Mesothelial cell of epicardium (in vitro differentiated cells): ENCODE measurements around the gene DPH3. TPM values are rescaled to one million over a fixed set of nuclear protein-coding genes. Genes with fewer than 3 reads are reported as not detected.

Source experiments
- DNase-seq, 2 experiments: peaks; one replicate each; pipeline ENCODE4 v3.0.0; 2021; ENCODE audit warnings: low spot score in 2 of 2; ENCODE audit not compliant: unreplicated experiment in 2 of 2
- H3K27ac Mint-ChIP-seq: 2 replicates; pipeline ENCODE4 v1.8.0; 2021; ENCODE audit warnings: mixed read lengths
- H3K27me3 Mint-ChIP-seq: 2 replicates; pipeline ENCODE4 v1.8.0; 2021; ENCODE audit warnings: low read depth, mixed read lengths
- H3K36me3 Mint-ChIP-seq: 2 replicates; pipeline ENCODE4 v1.8.0; 2021; ENCODE audit warnings: mixed read lengths
- H3K4me1 Mint-ChIP-seq: 2 replicates; pipeline ENCODE4 v1.8.0; 2021; ENCODE audit warnings: mixed read lengths
- H3K4me3 Mint-ChIP-seq: 2 replicates; pipeline ENCODE4 v1.8.0; 2021; ENCODE audit warnings: mild to moderate bottlenecking, moderate library complexity, mixed read lengths
- H3K9me3 Mint-ChIP-seq: 2 replicates; pipeline ENCODE4 v1.8.0; 2021; ENCODE audit warnings: mixed read lengths
- CTCF ChIP-seq: fragments of 200-600 bp; sonication (generic); IDR thresholded peaks from one replicate; pipeline ENCODE4 v1.5.0; 2021; ENCODE audit warnings: antibody characterized with exemption; ENCODE audit not compliant: unreplicated experiment
- total RNA-seq: library from RNA; stranded (reverse); gene quantifications from 3 replicates; pipeline ENCODE4 v1.2.1, GENCODE V29; 2021

Gene DPH3
- total RNA-seq, 1 donor from 2014 or later, result 19.3 TPM

DNA sequence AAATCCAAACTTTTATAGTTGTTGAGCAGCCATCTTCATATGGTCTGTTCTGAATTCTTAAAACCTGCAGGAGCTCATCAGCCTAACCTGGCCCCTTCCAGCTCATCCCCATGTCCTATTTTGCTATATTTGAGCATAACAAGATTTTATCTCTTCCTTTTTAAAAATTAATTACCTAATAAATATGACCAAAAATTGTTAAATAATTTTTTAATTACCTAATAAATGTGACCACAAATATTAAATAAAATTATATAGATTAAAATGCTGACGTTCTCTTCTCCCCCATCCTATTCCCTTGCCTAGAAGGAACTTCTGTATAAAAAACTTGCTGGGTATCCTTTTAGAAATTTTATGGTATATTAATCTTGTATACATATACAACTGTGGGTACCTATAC lies 44.0 kb upstream of the DPH3 start:
- Mint-ChIP-seq H3K4me3 (no peak overlapping the region), H3K9me3 (no peaks in the 10 kb centered on the region), H3K4me1 (peaks cover 9% of the 10 kb centered on the region), H3K36me3 (peaks cover 22% of the 10 kb centered on the region), H3K27me3 (no peaks in the 10 kb centered on the region), H3K27ac (no peak overlapping the region)
- DNase-seq, result no peak
- TF ChIP-seq CTCF, result no peak

- peaks cover 25% of the 10 kb centered on the region for H3K36me3 Mint-ChIP-seq
- DNase-seq, result no peak
- TF ChIP-seq CTCF, result no peak
- peaks cover 12% of the 10 kb centered on the region for H3K4me1 Mint-ChIP-seq
- H3K4me3 Mint-ChIP-seq, result no peak overlapping the region
- H3K27ac Mint-ChIP-seq, result no peak overlapping the region
- H3K27me3 Mint-ChIP-seq, result no peaks in the 10 kb centered on the region
- H3K9me3 Mint-ChIP-seq, result no peaks in the 10 kb centered on the region
These were observed 43.2 kb upstream of the DPH3 start for GRCh38 chr3:16307832-16308531.

DNA sequence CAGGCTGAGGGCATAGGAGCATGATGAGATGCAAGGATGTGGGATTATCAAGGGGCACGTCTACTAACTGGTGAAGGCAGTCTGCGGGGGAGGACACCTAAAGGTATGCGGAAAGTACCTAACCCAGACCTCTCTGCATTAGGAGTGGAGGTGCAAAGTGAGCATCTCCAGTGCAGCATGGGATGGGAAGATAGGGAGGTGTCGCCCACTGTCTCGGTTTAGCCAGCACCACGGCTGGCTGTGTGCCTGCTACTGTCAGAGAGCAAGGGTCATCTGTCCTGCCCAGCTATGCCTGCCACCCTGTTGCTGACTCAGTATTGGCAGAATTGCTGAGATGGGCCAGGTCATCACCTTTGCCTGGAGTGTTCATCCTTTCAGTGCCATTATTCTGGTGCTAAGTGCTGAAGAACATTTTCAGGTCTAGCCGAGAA lies 40.4 kb upstream of the DPH3 start:
- Mint-ChIP-seq H3K4me1 (peaks cover 3% of the 10 kb centered on the region), H3K27me3 (no peaks in the 10 kb centered on the region), H3K36me3 (peaks cover 34% of the 10 kb centered on the region), H3K4me3 (no peak overlapping the region), H3K27ac (no peak overlapping the region), H3K9me3 (no peaks in the 10 kb centered on the region)
- TF ChIP-seq CTCF, result no peak
- DNase-seq, result no peak

DNA sequence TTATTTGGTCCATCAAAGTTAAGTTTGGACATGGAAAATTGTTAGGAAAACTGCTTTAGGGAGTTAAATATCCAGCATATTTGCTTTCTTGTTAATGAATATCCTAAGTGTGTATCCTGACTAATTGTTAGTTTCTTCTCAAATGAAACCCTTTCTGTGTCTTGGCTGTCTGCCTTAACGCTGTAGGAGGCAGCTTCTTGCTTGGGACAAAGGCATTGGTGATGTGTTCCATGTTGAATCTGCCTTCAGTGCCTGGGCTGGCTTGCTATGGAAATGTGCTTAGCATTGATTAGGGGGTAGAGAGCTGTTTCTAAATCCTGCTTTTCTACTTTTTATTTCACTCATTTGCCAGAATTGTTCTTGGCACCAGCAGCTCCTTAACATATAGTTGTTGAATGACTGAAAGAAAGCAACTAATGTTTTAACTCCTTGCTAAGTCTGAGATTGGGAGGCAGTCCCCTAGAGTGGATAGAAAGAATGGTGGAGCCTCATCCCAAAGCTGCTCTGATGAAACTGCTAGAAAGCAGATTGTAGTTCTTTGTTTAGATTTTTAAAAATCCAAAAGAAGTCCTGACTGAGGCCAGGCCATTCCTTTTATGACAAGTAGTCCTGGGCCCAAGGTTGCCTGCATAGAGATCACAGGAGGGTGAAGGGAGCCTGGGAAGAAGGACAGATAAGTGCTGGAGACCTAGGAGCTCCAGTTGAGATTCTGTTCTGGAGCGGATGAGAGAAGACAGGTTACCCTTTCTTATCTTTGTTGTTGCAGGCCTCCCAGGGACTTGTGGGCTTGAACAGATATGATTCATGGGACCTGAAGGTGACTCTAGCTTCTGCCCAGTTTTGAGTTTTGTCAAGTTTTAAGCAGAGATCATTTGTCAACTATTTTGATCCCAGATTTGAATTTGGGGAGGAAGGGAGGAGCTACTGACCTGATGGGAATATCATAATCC lies 39.6 kb upstream of the DPH3 start:
- no peak for TF ChIP-seq CTCF
- peaks cover 3% of the 10 kb centered on the region for H3K4me1 Mint-ChIP-seq
- peaks cover 30% of the 10 kb centered on the region for H3K36me3 Mint-ChIP-seq
- no peaks in the 10 kb centered on the region for H3K27me3 Mint-ChIP-seq
- H3K27ac Mint-ChIP-seq, result no peak overlapping the region
- no peak overlapping the region for H3K4me3 Mint-ChIP-seq
- no peaks in the 10 kb centered on the region for H3K9me3 Mint-ChIP-seq
- no peak for DNase-seq

DNA sequence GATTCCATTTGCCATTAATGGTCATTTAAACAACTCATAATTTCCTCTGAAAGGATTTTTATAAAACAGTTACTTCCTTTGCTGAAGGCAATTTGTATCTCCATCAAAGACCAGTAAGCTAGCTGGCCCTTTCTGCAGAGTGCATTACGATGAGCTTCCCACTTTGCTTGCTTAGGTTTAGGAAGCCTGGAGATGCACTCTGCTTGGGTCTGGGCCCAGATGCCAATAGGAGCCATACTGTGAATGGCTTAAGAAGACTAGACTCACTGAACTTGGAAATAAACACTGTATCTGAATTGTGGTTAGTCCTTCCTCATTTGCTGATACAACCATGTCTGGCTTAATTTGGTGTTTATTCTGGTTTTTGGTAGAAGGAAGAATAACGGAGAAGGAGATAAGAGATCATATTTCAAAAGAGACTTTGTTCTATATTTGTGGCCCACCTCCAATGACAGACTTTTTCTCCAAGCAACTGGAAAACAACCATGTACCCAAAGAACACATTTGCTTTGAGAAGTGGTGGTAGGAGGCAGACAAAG lies 38.4 kb upstream of the DPH3 start:
- DNase-seq, result no peak
- no peak for TF ChIP-seq CTCF
- Mint-ChIP-seq H3K9me3 (no peaks in the 10 kb centered on the region), H3K27me3 (no peaks in the 10 kb centered on the region), H3K4me3 (no peak overlapping the region), H3K36me3 (peaks cover 40% of the 10 kb centered on the region), H3K27ac (no peak overlapping the region), H3K4me1 (peaks cover 3% of the 10 kb centered on the region)
